IPS-NIHi11 (cell line): ENCODE measurements around the gene TMPRSS11E.
"Not testable (repeated sequence)": the region's sequence is repeated elsewhere in the genome, so short reads cannot be mapped to it uniquely, and the experiment has no call there.

Experiments used
- DNase-seq: peaks from one replicate; pipeline ENCODE4 v3.0.0; 2012; ENCODE audit warnings: mixed read lengths, low spot score

Gene TMPRSS11E, protein sequence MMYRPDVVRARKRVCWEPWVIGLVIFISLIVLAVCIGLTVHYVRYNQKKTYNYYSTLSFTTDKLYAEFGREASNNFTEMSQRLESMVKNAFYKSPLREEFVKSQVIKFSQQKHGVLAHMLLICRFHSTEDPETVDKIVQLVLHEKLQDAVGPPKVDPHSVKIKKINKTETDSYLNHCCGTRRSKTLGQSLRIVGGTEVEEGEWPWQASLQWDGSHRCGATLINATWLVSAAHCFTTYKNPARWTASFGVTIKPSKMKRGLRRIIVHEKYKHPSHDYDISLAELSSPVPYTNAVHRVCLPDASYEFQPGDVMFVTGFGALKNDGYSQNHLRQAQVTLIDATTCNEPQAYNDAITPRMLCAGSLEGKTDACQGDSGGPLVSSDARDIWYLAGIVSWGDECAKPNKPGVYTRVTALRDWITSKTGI

DNA sequence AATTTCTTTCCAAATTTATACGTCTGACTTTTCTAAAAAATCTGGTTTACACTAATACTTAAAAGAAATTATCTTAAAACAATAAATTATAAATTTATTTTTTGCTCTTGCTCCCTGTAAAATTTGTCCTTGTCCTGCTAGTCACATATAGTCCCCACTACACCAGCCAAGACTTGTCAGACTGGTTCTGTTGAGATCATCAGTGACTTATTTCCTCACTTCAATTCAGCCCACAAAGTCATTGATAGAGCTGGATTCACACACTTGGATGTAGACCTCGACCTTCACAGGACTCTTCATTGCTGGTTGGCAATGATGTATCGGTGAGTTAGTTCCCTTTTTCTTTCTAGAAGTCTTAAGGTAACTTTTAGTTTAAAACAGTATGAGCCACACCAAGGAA lies at the start of gene TMPRSS11E:
TSS of gene TMPRSS11E (plus strand) at position 263 of the 400 bp plus-strand sequence. CDS start at position 313, 50 bp downstream.
- DNase-seq: no peak

DNA sequence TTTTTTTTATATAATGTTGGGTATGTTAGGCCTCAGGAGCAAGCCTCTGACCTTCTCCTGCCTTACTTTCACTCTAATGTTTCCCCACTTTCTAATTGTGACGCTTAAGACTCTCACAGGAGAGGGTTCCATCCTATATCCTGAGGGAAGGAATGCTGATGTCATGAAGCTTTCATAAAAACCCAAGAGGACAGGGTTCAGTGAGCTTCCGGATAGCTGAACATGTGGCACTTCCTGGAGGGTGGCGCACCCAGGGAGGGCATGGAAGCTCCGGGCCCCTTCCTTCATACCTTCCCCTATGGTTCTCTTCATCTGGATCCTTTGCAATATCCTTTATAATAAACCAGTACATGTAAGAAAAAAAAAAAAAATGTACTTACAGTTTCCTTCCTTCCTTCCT lies 48.0 kb upstream of the TMPRSS11E start:
- DNase-seq: no peak

DNA sequence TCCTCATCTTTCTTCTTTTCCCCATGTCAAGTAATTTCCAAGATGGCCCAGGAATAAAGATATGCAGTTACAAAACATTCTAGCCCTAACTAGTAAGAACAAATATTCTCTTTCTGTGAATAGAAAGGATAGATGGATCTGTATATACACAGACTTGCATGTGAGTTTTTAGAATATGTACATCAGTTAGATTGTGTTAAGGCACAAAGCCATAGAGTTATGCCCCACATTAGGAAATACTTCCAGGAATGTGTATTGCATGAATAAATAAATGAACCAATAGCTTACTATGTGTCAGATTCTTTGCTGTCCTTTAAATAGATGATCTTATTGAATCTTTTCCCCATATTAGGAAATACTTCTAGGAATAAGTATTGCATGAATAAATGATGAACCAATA lies 46.0 kb upstream of the TMPRSS11E start:
- DNase-seq: no peak

DNA sequence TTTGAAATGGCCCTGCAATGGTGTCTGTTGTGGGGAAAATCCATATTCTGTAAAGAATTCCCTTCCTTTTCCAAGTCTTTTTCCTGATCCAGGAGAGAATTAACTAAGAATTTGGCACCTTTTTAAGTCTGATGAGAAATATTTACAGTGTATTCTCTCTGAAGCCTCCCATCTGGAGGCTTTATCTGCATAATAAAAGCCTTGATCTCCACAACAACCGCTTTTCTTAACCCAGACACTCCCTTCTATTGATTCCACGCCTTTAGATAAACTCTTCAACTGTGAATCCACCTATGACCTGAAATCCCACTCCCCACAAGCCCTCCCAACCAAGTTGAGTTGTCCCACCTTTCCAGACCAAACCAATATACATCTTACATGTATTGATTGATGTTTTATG lies 43.1 kb upstream of the TMPRSS11E start:
- DNase-seq: peak; percentile 42

DNA sequence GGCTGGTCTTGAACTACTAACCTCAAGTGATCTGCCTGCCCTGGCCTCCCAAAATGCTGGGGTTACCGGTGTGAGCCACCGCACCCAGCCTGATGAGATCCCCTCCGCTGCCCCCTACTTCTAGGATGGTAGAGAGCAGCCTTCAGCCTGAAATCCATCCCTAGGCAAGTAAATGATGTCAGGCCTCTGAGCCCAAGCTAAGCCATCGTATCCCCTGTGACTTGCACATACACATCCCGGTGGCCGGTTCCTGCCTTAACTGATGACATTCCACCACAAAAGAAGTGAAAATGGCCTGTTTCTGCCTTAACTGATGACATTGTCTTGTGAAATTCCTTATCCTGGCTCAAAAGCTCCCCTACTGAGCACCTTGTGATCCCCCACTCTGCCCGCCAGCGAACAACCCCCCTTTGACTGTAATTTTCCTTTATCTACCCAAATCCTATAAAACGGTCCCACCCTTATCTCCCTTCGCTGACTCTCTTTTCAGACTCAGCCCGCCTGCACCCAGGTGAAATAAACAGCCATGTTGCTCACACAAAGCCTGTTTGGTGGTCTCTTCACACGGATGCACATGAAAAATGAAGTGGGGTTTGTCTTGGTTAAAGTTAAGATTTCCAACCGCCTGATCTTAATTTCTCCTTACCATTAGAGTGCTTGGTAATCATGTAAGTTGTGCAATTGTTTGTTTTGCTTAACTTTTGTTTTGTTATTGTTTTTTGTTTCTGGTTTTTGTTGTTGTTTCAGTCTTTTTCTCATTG lies 41.4 kb upstream of the TMPRSS11E start:
- DNase-seq: peak; percentile 54

DNA sequence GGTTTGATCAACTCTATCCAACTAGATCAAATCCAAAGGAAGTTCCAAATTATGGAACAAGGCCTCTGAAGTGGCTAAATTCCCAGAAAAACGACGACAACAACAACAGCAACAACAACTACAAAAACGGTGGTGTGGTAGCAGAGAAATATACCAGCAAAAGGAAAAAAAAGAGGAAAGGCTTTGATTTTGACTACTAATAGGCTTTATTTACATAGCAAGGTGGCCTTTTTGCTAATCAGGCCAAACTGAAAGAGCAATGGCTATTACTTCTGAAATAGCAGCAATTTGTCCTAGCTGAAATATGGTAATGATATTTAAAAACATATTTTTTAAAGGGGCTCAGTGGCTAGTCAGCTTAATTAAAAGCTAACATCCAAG lies 40.8 kb upstream of the TMPRSS11E start:
- no peak for DNase-seq

DNA sequence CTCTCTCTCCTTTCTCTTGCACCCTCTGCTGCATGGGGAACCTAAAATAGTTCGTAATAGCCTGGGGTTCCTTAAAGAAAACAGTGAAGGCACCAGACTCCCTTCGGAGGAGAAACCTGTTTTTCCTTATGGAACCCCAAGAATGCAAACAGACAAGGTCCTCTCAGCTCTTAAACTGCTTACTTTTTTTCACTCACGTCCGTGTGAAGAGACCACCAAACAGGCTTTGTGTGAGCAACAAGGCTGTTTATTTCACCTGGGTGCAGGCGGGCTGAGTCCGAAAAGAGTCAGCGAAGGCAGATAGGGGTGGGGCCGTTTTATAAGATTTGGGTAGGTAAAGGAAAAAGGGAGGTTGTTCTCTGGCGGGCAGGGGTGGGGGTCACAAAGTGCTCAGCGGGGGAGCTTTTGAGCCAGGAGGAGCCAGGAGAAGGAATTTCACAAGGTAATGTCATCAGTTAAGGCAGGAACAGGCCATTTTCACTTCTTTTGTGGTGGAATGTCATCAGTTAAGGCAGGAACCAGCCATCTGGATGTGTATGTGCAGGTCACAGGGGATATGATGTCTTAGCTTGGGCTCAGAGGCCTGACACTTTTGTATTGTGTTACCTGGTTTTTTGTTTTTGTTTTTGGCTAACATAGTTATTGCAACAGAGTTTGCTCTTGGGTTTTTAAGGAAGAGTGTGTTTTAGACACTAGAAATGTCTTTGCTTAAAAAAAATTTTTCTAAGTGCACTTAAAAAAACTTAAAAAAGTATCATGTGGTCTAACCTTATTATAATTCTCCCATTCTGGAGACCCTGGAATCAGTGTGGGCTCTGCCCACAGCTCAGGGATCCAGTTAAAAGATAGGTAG lies 40.0 kb upstream of the TMPRSS11E start:
- not testable (repeated sequence) for DNase-seq

DNA sequence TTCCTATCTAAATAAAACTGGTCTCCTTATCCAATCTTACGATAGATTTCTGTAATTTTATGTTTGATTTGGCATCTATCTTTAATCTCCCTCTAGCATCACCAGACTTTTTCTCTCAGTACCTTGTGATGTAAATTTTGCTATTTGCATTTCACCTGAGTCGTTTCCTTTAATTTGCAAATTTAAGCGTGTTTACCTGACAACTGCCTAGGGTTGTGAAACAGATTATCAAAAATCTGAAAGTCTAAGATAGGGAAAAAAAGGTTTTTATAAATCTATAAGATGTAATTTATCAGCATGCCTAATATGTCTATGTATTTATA lies 39.4 kb upstream of the TMPRSS11E start:
- DNase-seq: no peak

DNA sequence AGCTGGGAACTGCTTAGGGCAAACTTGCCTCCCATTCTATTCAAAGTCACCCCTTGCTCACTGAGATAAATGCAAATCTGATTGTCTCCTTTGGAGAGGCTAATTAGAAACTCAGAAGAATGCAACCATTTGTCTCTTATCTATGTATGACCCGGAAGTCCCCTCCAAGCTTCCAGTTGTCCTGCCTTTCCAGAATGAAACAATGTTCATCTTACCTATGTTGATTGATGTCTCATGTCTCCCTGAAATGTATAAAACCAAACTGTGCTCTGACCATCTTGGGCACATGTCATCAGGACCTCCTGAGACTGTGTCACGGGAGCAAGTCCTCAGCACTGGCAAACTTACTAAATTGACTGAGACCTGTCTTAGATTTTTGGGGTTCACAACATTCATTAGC lies 37.1 kb upstream of the TMPRSS11E start:
- DNase-seq: no peak

DNA sequence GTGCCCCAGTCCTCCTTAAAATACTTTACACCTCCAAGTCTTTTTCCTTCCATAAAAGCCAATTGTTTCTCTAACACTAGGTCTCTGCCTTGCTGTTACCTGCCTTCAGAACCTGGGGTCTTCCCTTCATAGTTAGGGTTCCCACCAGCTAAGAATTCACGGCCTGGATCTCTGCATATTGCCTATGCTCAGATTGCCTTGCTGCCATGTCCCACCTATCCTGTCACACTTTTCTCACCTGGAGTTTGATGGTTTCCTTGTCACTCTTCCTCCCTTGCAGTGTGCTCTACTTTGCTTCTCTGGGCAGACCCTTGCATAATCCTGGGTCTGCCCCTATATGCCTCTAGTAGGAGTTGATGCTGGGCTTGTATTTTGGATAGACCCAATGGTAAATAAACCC lies 36.6 kb upstream of the TMPRSS11E start:
- DNase-seq: no peak

DNA sequence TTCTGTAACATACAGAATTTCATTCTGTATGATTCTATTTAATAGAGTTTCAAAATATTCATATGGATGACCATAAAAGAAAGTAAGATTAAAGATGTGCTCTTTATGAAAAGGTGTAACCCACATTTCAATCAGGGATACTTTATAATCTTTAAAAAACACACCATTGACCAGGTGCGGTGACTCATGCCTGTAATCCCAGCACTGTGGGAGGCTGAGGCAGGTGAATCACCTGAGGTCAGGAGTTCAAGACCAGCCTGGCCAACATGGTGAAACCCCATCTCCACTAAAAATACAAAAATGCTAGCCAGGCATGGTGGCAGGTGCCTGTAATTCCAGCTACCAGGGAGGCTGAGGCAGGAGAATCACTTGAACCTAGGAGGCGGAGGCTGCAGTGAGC lies 35.2 kb upstream of the TMPRSS11E start:
- not testable (repeated sequence) for DNase-seq

DNA sequence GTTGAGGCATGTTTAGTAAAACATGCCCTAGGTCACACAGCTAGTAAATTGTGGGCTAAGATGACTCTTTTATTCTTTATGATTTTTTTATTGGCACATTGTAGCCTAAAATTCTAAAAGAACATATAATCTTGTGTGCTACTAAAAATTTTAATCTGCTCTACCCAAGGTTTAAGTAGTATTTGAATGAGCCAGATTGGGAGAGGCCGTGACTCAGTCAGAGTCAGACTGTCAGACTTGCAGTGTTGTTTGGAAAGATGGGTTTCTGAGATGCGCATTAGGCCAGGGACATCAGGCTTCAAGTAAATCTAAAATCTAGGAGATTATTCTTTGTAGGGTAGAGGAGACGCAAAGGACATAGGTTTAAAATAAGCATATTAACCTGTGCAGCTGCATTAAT lies 30.7 kb upstream of the TMPRSS11E start:
- no peak for DNase-seq

DNA sequence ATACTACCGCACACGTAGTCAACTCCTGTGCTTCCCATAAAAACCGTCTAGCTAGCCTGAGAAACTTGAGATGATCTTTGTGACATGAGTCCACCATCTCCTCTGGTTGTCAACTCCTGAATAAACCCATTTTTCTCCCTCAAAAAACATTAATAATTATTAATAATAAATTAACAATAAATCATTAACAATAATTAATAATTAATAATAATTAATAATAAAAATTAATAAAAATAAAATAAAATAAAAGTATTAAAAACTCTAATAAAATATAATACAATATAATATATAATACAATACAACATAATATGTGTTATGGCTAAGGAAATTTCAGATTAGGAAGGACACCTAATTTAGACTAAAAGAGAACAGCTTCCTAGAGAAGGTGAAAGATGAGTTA lies 20.7 kb upstream of the TMPRSS11E start:
- no peak for DNase-seq

DNA sequence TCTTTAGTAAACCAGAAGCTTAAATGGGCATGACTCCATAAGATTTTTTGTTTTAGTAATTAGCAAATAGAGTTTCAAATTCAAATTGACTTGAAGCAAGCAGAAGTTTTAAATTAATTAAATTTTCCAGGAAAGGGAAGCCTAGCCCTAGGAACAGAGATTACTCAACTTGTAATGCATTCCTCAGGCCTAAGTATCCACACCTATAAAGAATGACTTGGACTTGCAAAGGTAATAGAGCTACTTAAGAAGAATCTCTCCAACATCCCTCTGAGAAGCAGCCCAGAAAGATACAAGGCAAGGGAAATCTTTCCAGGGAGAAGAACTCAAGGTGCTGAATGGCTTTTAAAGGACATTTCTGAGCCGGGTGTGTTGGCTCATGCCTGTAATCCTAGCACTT lies 16.9 kb upstream of the TMPRSS11E start:
- no peak for DNase-seq

DNA sequence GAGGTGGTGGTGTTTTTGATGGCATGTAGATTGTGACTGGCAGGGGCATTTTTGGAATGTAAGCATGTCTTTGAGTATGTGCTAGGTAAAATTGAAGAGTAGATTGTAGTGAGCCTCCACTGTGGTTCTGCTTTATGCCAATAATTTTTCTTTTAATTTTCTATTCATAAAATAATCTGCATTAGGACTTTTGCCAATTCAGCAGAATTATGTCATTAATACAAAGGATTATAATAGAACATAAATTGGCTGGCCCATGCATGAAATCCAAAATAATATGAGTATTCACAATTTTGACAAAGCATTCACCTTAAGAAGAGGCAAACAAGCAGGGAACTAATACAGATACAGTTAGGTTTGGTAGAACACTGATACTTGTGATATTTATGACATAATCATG lies 14.9 kb upstream of the TMPRSS11E start:
- no peak for DNase-seq

DNA sequence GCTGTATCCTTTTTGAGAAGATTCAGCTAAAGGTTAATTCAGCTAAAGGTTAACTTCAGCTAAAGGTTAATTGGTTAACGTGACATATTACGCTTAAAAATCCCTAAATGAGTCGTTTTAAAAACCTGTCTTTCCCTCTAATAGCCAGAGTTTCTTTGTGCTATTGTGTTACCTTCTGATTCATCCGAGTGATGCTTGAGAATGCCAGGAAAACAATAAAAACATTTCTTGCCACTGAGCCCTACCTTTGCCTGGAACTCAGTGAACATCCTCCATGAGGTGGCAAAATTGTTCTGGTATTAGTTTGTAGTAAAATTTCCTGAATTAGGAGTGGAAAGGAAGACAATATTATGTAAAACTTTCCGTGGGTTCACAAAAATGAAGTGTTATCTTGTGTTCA lies 13.7 kb upstream of the TMPRSS11E start:
- no peak for DNase-seq

DNA sequence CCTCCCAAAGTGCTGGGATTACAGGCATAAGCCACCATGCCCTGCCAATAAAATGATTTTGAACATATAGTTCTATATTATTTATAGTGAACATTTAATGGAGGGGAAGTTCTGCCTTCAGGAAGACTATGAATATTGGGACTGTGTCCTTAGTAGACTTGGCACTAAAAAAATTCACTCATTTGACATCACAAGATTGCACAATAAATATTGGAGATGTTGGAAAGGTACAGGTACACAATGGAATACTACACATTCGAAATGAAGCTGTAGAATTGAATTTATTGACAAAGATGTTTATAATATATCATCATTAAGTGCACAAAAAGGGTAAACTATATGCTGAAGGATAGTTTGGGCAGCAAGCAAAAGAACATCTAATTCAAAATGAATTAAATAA lies 13.0 kb upstream of the TMPRSS11E start:
- no peak for DNase-seq

DNA sequence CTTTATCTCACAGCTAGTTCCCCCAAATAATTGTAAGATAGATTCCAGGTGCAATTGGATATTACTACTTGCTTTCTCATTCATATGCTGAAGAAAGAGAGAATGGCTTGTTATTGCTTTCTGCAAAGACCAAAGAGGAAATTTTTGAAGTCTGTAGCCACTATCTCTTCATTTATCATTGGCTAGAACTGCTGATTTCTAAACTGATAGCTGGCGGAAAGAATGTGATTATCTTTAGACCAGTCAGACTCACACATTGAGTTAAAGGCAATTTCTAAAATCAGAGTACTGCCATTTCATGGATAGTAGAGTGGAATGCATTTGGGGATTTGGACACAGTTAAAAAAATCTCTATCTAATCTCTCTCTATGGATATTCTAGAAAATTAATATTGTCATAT lies 12.4 kb upstream of the TMPRSS11E start:
- DNase-seq: no peak

DNA sequence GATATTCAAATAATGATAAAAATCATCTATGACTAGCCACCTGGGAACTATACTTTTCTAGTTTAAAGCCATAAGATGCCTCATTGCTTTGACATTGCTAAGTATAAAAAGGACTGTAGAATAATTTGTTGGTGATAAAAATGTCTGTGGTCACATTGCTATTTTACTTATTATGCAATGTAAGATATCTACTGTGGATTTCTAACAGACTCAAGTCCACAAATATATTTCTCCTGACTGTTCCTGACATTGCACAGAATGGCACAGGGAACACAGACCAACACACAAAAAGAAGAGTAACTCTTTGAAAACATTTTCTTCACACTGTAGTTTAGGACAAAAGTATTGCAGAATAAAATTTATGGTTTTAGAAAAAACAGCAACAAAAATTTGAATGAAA lies 2.2 kb upstream of the TMPRSS11E start:
- DNase-seq: no peak

DNA sequence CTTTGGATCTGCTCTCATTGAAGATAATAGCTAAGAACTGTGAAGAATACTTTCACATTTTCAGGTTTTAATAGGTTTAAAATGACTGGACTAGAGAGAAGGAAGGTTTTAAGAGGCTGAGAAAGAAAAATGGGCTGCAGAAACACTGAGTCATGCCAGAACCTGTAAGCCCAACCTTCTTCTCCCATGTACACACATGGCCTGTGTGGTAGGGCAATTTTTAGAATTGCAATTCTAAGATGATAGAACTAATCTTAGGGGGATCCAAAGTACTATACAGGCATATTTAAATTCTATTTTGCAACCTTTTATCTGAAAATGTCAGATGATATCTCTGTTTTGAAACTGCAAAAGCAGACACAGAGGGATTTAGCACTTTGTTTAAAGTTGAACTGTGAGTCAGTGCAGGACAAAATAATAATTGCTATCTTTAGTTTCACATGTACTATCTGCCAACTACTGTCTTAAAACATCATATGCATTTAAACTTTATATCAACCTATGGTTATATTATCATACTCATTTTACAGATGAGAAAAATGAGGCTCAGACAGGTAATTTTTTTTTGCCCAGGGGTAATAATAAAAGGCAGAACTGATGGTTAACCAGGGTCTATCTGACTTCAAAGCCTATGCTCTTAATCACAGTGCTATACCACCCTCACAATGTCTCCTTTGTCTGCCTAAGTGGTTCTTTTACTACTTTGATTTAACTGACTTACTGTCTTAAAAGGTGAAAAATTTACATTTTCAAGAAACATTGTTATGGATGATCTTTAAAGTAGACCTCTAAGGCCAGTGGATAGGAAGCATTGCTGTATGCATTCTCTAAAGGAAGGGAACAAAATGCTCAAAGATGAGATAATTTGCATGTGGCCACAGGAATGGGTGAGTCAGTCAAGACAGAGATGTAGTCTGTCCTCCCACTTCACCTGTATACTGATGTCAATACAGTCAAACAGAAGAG lies 4.3 kb downstream of the TMPRSS11E start:
- DNase-seq: peak; percentile 20

DNA sequence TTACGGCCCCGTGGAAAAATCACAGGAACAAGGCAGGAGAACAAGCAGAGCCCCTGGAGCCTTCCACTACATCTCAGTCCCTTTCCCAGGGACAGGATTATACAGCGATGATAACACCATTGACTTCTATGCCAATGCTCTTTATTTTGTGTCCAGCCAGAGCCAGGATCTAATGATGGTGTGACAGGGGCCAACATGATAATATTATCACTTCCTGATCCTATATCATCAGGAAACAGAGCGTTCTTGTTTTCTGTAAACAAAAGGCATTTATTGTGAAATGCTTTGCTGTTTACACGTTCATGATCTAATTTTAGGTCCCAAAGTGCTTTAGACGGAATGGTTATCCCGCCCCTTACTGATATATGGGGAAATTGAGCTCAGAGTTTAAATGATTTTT lies 12.8 kb downstream of the TMPRSS11E start:
- DNase-seq: no peak

DNA sequence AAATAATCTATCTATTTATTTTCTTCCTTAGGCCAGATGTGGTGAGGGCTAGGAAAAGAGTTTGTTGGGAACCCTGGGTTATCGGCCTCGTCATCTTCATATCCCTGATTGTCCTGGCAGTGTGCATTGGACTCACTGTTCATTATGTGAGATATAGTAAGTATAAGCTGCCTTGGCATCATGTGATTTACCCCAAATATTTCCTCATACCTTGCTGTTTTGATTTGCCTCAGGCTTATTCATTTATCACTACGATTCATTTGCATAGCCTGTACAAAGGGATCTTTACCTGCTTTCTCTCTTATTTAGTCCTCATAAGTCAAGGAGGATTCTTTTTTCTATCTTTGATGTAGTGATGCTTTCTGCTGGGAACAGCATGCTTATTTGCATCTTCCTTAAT lies 14.5 kb downstream of the TMPRSS11E start:
- DNase-seq: no peak
